ENCODE measurements around the gene GIMAP2. TPM values are rescaled to one million over a fixed set of nuclear protein-coding genes. Genes with fewer than 3 reads are reported as not detected.
A peak's percentile ranks its signal among the peaks of the same experiment; 100 is the strongest.
"Not testable (repeated sequence)": the region's sequence is repeated elsewhere in the genome, so short reads cannot be mapped to it uniquely, and the experiment has no call there.

Gene GIMAP2
- total and polyA plus RNA-seq, 7 donors: 5.1 to 24.9 (median 9.2) TPM

GRCh38 chr7:150680364-150680763, 5.1 kb upstream of the GIMAP2 start:
- H3K4me1 ChIP-seq; H3K4me3 ChIP-seq; DNase-seq; H3K27ac ChIP-seq; intact Hi-C loops (cut with DNase I); H3K36me3 ChIP-seq; H3K27me3 ChIP-seq; H3K9me3 ChIP-seq: not testable (repeated sequence)
- 88 to 90% methylated on average over 2 of the region's 2 CpGs for WGBS, 2 donors

GRCh38 chr7:150686030-150686631, 625 bp downstream of the GIMAP2 start:
- no peak for DNase-seq
- H3K9me3 ChIP-seq: peaks cover 0 to 3% (median 0%) of the 10 kb centered on the region in 4 donors
- WGBS, 2 donors: 33 to 67% methylated on average over 8 of the region's 9 CpGs
- TF ChIP-seq POLR2AphosphoS5 (IDR thresholded peaks at IDR 0.05) (no peak), CTCF (IDR thresholded peaks at IDR 0.05) (no peak), POLR2A (IDR thresholded peaks at IDR 0.05) (no peak), EP300 (IDR thresholded peaks at IDR 0.05) (no peak)
- intact Hi-C loops (cut with DNase I): no loop called here
- H3K27me3 ChIP-seq: no peaks in the 10 kb centered on the region
- peak overlapping the region; percentile 40 to 55 (median 46) for H3K4me3 ChIP-seq
- peaks cover 0 to 6% (median 2%) of the 10 kb centered on the region in 4 donors for H3K4me1 ChIP-seq
- peaks cover 0 to 10% (median 0%) of the 10 kb centered on the region in 4 donors for H3K36me3 ChIP-seq
- peak overlapping the region; percentile 55 to 77 (median 68) for H3K27ac ChIP-seq

GRCh38 chr7:150688630-150689029, 3.1 kb downstream of the GIMAP2 start:
- no peak for DNase-seq
- 98 to 100% methylated on average over 6 of the region's 6 CpGs for WGBS, 2 donors
- intact Hi-C loops (cut with DNase I): no loop called here
- no peak for TF ChIP-seq EP300 (IDR thresholded peaks at IDR 0.05)
- TF ChIP-seq CTCF (IDR thresholded peaks at IDR 0.05): no peak
- TF ChIP-seq POLR2A (IDR thresholded peaks at IDR 0.05): no peak
- no peak for TF ChIP-seq POLR2AphosphoS5 (IDR thresholded peaks at IDR 0.05)
- H3K9me3 ChIP-seq: peaks cover 0 to 10% (median 0%) of the 10 kb centered on the region in 4 donors
- no peak overlapping the region for H3K4me3 ChIP-seq
- H3K4me1 ChIP-seq: peaks cover 0 to 6% (median 2%) of the 10 kb centered on the region in 4 donors
- peaks cover 0 to 10% (median 0%) of the 10 kb centered on the region in 4 donors for H3K36me3 ChIP-seq
- H3K27ac ChIP-seq: no peak overlapping the region
- H3K27me3 ChIP-seq: no peaks in the 10 kb centered on the region

DNA sequence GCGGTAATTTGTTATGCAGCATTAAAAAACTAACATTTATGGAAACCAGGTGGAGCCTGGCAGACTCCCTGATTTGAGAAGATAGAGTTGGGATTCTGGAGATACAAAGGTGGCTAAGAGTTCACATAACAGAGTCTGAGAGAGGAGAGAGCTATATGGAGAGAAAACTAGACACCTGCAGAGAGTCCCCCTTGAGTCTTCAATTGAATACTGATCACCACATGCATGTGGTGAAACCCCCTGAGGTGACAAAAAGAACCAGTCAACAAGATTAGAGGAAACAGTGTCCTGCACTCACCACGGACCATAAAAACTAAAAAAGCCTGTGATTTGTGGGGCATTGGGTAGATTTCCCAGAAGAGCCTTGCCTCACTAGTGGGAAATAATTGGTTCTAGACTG, 10.1 kb downstream of the GIMAP2 start:
- no peak for DNase-seq
- no peaks in the 10 kb centered on the region for H3K27me3 ChIP-seq
- intact Hi-C loops (cut with DNase I): no loop called here
- no peak overlapping the region for H3K4me3 ChIP-seq
- peaks cover 0 to 16% (median 6%) of the 10 kb centered on the region in 4 donors for H3K9me3 ChIP-seq
- H3K4me1 ChIP-seq: no peaks in the 10 kb centered on the region
- no peak for TF ChIP-seq CTCF (IDR thresholded peaks at IDR 0.05)
- TF ChIP-seq POLR2A (IDR thresholded peaks at IDR 0.05): no peak
- TF ChIP-seq EP300 (IDR thresholded peaks at IDR 0.05): no peak
- no peak for TF ChIP-seq POLR2AphosphoS5 (IDR thresholded peaks at IDR 0.05)
- H3K27ac ChIP-seq: no peak overlapping the region
- WGBS, 2 donors: 47 to 53% methylated on average over 2 of the region's 2 CpGs
- H3K36me3 ChIP-seq: peaks cover 0 to 2% (median 0%) of the 10 kb centered on the region in 4 donors

GRCh38 chr7:150703209-150703608, 17.7 kb downstream of the GIMAP2 start:
- intact Hi-C loops (cut with DNase I): no loop called here
- no peaks in the 10 kb centered on the region for H3K4me1 ChIP-seq
- DNase-seq: no peak
- no peak overlapping the region for H3K27ac ChIP-seq
- WGBS, 2 donors: 94 to 97% methylated on average over 1 of the region's 1 CpG
- peaks cover 9 to 29% (median 14%) of the 10 kb centered on the region in 4 donors for H3K9me3 ChIP-seq
- no peaks in the 10 kb centered on the region for H3K27me3 ChIP-seq
- TF ChIP-seq POLR2A (IDR thresholded peaks at IDR 0.05): no peak
- no peak for TF ChIP-seq EP300 (IDR thresholded peaks at IDR 0.05)
- TF ChIP-seq CTCF (IDR thresholded peaks at IDR 0.05): no peak
- TF ChIP-seq POLR2AphosphoS5 (IDR thresholded peaks at IDR 0.05): no peak
- no peak overlapping the region for H3K4me3 ChIP-seq
- no peaks in the 10 kb centered on the region for H3K36me3 ChIP-seq

All from sigmoid colon (tissue), 7 donors.